Muscle of back (tissue), 13 donors: ENCODE measurements around the gene AMN. TPM values are rescaled to one million over a fixed set of nuclear protein-coding genes. Genes with fewer than 3 reads are reported as not detected.
"Not testable (repeated sequence)": the region's sequence is repeated elsewhere in the genome, so short reads cannot be mapped to it uniquely, and the experiment has no call there.

Experiments
- DNase-seq, 3 donors: peaks; one replicate each; pipeline versions ENCODE4 v3.0.0 to v3.0.0-alpha.2; 2013
- long read RNA-seq, 9 donors: transcript quantifications; one replicate each; lab custom pipeline, GENCODE V29; 2026
- polyA plus RNA-seq, 10 donors: library from polyadenylated mRNA; unstranded; fragments of 120-200 nt; gene quantifications; one replicate each; pipeline ENCODE4 v1.2.1, GENCODE V29; 2013; ENCODE audit not compliant: insufficient read length in 10 of 10

The AMN gene
- 1 to 10 TPM in 1 of 10 donors, under 1 TPM in 9; 0.26 to 1.4 (median 0.39) TPM for polyA plus RNA-seq
- long read RNA-seq, donor 1, partial matches to known transcripts, result 0 of 1 reads
- long read RNA-seq, donor 1, other reads (novel, unspliced or antisense), result 0 of 1 reads
- long read RNA-seq, donor 2, result 0 reads
- long read RNA-seq, donor 3, result 0 reads
- long read RNA-seq, donor 4, result 0 reads
- long read RNA-seq, donor 5, result 0 reads
- long read RNA-seq, donor 6, result 0 reads
- long read RNA-seq, donor 7, partial matches to known transcripts, result 0 of 1 reads
- long read RNA-seq, donor 7, other reads (novel, unspliced or antisense), result 0 of 1 reads
- long read RNA-seq, donor 8, result 0 reads
- long read RNA-seq, donor 9, result 0 reads

- DNase-seq, result peak in 1 of 3 donors; percentile 43
These were observed at the start of gene AMN for GRCh38 chr14:102922490-102923200. Gene AMN, plus strand, starts transcription at chr14:102922663. Its CDS starts 26 bp downstream, at chr14:102922689.

GRCh38 chr14:102873131-102873530 lies 49.3 kb upstream of the AMN start:
- DNase-seq, result no peak

DNA sequence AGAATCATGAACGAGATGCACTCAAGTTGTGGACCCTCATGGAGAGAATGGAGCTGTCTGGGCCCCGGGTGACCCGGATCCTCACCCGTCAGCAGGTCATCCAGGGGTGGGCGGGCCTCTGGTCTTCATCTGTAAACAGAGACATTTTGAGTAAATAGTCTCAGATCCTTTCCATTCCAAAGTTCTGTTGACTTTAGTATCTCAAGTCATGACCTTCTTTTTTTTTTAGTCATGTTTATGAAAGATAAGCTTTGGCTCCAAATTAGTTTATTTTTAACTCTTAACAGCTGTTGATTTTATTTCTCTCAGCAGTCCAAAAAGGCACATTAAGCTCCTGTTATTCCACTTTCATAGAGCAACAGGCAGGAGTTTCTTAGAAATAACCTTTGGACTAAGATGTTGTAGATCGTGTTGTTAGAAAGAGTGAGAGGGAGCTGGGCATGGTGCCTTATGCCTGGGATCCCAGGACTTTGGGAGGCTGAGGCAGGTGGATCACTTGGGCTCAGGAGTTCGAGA lies 48.9 kb upstream of the AMN start:
- no peak for DNase-seq

DNA sequence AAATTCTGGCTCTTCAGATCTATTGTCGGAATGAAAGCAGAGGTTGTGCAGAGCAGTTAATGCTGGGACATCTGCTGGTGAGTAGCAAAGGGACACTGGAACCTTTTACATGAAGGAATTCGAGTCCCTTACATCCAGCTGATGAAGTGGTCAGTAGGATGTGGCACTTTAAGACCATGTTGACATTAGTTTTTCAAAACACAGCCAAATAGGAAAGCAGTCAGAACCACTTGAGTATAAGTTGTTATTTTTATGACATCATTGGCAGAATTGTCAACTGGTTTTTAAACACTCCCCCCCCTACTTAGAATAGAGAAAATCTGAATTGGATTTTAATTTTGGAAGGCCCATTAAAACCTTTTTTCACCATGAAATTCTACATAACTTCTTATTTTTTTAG lies 46.8 kb upstream of the AMN start:
- DNase-seq, result no peak

- DNase-seq, result not testable (repeated sequence)
These were observed 45.0 kb upstream of the AMN start for GRCh38 chr14:102877511-102877910.

DNA sequence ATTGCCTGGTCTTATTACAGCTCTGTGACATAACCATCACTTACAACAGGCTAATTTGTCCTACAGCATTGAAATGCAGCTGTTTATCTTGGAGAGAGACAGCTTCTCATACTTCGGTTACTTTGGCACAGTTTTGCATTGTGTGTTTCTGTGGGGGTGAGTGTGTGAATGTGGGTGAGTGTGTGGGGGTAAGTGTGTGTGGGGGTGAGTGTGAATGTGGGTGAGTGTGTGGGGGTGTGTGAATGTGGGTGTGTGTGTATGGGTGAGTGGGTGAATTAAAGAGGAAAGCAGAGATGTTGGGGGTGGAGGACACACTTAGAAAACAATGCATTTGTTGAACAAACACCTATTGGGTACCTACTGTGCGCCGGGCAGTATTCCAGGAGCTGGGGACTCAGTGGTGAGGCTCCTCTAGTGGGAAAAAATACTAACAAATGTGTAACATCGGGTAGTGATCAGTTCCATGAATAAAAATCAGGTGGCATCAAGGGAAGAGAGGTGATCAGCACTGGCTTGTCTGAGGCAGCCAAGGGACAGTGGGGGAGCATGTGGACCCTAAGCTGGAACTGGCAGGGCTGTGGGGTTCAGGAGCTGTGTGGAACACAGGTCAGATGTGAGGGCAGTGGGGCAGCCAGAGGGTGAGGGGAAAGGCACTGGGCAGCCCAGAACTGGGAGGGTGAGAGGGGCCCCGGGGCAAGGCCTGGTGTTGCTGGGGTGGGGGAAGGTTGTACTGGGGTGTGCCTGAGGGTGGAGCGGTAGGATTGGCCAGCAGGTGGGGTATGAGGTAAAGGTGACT lies 44.1 kb upstream of the AMN start:
- no peak for DNase-seq

DNA sequence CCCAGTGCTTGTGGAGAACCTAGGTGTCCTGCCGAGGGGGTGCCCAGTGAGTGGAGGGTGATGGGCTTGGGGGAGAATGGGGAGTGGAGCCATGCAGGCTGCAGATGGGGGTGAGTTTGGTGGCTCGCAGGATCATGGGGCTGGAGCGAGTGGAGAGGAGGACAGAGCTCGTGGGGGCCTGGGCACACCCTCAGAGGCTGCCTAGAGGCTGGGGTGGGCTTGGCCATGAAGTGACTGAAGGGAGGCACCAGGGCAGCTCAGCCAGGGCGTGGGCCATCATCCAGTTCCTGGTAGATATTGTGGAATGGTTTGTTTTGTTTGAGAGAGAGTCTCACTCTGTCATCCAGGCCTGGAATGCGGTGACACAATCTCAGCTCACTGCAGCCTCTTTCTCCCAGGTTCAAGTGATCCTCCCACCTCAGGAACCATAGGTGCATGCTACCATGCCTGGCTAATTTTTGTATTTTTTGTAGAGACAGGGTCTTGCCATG lies 43.4 kb upstream of the AMN start:
- no peak for DNase-seq

DNA sequence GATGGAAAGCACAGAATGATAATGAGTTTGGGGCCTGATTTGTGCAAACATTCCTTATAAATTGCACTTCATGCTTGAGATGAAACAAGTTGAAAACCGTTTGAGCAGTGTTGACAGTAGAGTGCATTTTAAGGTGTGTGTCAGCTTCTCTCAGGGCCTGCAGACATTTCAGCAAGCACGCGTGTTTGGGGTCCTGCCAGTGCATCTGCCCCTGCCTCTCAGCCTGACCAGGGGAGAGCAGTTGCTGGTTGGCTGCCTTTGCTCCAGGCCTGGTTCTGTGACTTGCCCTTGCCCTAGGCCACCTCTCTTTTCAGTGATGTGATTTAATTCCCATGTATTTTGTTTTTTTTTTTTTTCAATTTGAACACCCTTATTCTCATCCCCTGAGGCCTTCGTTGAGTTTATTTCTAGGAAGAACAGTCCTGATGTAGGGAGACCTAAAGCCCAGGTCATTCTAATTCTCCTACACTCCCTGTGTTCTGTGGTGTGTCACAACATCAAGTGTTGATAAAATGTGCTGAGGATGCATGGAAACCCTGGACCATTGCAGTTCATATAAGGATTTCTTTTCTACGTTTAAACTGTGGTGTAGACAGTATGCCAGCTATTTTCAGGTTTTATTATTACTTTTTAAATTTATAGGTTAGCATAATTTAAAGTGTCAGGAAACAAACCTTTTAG lies 40.1 kb upstream of the AMN start:
- DNase-seq, result peak; percentile 51 to 64 (median 52)

GRCh38 chr14:102883089-102883541 lies 39.3 kb upstream of the AMN start:
- DNase-seq, result no peak

- DNase-seq, result no peak
These were observed 38.9 kb upstream of the AMN start for GRCh38 chr14:102883554-102883953.

DNA sequence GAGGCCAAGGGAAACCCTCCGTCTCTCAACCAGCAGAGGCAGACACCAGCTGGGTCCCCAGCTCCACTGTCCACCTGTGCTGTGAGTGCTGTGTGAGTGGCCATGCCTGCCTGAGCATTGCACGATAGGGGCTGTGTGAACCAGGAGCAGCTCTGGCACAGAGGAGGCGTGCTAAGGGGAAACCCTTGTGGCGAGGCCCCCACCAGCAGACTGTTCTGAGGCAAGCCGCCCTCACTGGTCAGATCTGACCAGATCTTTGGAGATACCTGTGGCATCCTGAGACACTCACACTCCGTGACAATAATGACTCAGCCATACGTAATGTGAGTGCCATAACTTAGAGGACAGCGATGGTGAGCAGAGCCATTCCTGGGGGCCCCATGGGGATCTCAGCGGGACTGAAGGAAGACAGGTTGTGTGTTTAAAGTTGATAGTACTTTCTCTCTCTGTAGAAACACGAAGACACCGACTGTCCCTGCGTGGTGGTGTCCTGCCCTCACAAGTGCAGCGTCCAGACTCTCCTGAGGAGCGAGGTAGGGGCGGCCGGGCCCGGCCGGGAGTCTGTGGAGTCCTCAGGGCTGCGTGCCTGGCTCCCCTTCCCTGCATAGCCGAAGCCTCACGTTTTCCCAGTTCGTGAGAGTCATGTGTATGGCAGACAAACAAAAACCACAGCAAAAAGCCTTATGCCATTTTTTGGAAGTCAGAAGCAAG lies 36.6 kb upstream of the AMN start:
- no peak for DNase-seq

DNA sequence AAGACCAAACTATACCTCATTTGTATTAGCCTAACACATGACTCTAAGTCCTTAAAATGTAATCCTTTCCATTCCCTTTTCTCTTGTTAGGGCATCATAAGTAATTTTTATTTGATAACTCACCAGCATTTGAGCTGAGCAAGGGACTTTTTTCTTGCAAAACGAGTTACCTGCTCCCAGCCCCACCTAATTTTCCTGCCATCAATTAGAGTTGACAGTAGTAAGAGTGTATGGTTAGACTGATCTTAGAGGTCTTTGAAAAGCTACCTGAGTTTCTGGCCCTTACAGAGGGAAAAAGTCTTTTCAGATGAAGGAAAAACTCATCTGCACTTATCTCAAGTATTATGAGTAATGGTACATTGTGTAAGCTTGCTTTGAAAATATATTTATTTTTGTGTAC lies 33.7 kb upstream of the AMN start:
- no peak for DNase-seq

DNA sequence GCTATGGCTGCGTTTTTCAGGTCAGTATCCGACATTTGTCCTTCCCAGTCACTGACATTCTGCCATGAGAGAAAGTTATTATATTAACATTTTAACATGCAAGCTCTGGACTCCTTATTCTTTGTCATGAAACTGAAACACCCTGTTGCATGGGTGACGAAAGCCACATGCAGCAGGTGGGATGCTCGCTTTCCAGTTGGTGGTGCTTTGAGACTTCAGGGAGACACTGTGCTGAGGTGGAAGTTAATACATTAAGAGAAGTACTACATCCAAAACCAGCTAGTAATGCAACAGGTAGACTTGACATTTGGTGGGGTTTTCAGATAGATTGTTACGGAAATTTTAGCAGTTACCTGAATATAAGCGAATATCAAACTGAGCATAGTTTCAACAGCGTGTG lies 32.8 kb upstream of the AMN start:
- no peak for DNase-seq

DNA sequence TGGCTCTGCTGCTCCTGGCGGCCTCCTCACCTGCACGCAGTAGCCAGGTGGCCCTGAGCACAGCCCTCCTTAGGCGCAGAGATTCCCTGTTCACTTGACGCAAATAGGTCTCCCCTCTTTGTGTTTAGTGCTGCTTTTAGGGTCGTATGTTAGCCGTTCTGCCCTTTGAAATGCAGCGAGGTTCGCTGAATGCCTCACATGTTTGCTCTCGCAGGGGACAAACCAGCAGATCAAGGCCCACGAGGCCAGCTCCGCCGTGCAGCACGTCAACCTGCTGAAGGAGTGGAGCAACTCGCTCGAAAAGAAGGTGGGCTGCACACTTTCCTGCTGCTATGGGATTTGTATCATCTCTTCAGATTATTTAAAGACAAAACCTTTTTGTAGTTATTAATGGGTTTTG lies 31.4 kb upstream of the AMN start:
- DNase-seq, result no peak

- DNase-seq, result no peak
These were observed 30.9 kb upstream of the AMN start for GRCh38 chr14:102891556-102891955.

- no peak for DNase-seq
These were observed 29.8 kb upstream of the AMN start for GRCh38 chr14:102892651-102893050.

DNA sequence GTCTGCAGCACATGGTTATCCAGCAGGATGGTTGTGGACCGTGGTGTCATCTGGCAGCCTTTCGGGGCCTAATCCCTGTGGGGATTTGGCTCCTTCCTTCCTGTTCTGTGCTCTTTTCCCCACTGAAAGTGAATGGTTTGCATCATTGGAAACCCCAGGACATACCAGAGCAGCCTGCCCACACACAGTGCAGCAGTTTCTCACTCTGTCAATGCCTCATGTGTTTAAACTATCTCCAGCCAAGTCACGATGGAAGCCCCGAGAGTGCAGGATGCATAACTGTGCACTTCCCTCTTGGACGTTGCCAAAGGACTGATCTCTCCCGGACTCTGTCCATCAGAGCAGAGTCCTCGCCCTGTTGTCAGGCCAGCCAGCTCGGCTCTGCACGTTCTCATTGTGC lies 29.0 kb upstream of the AMN start:
- peak; percentile 77 to 92 (median 86) for DNase-seq

GRCh38 chr14:102896735-102897134 lies 25.7 kb upstream of the AMN start:
- not testable (repeated sequence) for DNase-seq

DNA sequence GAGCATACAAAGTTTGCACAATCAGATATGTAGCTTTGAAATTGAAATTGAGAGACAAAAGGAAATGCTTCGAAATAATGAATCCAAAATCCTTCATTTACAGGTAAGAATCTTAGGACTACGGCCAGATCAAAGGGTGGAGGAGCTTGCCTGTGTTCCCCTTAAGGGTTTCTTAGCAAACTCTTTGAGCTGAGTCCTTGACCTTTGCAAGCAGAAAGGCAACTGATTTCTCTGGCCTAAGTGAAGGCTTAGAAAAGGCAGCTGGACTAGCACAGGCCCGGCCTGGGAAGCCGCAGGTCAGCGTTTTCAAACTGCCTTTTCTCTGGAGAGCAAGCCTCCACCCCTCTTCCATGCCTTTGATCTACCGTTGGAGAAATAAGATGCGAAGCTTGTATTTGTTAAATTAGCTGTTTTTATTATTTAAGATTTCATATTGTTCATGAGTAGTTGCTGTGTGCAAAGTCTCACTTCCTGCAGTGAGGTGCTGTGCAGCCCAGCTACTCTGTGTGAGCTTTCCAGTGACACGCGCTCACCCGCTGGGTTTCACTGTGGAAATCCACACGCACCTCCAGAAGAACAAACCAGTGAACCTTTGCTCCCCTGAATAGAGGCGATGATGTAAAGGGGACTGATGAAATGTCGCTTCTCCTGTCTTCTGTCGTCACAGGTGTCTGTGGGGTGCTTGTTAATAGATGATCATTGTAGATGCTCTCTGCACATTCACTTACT lies 25.0 kb upstream of the AMN start:
- no peak for DNase-seq

DNA sequence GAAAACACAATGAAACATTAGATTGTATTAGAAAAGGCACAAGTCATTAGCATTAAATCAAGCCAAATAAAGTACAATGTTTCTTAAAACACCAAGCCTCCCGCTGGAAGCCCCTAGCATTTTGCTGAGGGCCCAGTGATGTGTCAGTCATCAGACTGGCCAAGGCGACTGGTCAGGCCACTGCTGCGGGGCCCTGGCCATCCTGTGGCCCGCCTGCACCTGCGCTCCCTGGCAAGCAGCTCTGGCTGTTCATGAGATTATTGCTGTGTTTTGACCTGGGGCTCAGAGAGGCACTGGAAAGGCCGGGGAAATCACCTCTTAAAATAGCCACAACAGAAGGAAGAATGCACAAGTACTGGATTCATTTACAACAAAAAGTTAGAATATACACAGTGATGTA lies 24.2 kb upstream of the AMN start:
- DNase-seq, result no peak
